Cardiac septum (tissue), 1 donor: ENCODE data around the gene MAN2B1. TPM values are rescaled to one million over a fixed set of nuclear protein-coding genes. Genes with fewer than 3 reads are reported as not detected.
"Not testable (repeated sequence)": the region's sequence is repeated elsewhere in the genome, so short reads cannot be mapped to it uniquely, and the experiment has no call there.

Experiments used
- DNase-seq: peaks from one replicate; pipeline ENCODE4 v3.0.0-alpha.2; 2020; ENCODE audit warnings: low spot score
- intact Hi-C: fragments of 100-400 bp; cut with DNase I; formaldehyde crosslinking; loops from one replicate; pipeline ENCODE4 v1.14.0; 2022
- total RNA-seq: library from RNA; stranded (reverse); fragmentation: NEBNext Ultra II Directional; extraction: Animal tissue kit (Norgen Biotek cat#: 25700); gene quantifications from one replicate; pipeline ENCODE4 v1.2.1, GENCODE V29; 2021
- donor health status: DM: no; HTN: no; CAD: no.

Gene MAN2B1
- total RNA-seq, 1 donor from 2014 or later: 20.6 TPM

DNA sequence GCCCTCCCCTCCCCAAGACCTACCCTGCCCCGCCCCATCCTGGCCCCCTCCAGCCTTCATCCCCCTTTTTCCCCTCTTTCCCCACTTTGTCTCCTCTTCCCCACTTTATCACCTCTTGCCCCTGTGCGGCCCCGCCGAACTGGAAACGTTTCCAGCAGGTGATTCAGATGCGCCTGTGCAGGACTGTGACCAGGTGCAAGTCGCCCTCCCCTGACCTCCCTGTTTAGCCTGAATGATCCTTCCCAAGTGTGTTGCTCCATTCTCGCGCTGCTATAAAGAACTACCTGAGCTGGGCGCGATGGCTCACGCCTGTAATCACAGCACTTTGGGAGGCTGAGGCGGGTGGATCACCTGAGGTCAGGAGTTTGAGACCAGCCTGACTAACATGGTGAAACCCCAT lies 29.9 kb downstream of the MAN2B1 start:
- intact Hi-C loops: no loop called here
- peak; percentile 63 for DNase-seq

DNA sequence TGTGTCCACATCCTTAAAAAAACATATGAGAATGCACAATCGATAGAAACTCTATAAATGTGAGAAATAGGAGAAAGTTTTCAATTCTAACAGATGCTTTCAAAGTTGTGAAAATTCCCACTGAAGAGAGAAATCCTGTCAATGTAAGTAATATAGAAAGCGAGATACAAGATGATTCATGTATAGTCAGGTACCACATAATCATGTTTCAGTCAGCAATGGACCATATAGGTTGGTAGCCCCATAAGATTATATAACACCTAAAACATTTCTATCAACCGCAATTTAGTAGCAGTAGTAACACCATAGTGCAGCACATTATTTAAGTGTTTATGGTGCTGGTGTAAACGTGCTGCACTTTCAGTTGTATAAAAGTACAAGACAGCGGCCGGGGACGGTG lies 37.3 kb downstream of the MAN2B1 start:
- DNase-seq: peak; percentile 27

DNA sequence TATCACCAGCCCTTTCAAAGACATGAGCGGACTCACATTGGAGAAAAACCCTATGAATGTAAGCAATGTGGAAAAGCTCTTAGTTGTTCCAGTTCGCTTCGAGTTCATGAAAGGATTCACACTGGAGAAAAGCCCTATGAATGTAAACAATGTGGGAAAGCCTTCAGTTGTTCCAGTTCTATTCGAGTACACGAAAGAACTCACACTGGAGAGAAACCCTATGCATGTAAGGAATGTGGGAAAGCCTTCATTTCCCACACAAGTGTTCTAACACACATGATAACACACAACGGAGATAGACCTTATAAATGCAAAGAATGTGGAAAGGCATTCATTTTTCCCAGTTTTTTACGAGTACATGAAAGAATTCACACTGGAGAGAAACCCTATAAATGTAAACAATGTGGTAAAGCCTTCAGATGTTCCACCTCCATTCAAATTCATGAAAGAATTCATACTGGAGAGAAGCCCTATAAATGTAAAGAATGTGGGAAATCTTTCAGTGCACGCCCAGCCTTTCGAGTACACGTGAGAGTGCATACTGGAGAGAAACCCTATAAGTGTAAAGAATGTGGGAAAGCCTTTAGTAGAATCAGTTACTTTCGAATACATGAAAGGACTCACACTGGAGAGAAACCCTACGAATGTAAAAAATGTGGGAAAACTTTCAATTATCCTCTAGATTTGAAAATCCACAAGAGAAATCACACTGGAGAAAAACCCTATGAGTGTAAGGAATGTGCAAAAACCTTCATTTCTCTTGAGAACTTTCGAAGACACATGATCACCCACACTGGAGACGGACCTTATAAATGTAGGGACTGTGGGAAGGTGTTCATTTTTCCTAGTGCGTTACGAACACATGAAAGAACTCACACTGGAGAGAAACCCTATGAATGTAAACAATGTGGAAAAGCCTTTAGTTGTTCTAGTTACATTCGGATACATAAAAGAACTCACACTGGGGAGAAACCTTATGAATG lies 38.2 kb downstream of the MAN2B1 start:
- DNase-seq: no peak
- intact Hi-C loops: no loop called here

More for the DNA sequence above, 37.3 kb downstream of the MAN2B1 start:
- intact Hi-C loops: no loop called here

DNA sequence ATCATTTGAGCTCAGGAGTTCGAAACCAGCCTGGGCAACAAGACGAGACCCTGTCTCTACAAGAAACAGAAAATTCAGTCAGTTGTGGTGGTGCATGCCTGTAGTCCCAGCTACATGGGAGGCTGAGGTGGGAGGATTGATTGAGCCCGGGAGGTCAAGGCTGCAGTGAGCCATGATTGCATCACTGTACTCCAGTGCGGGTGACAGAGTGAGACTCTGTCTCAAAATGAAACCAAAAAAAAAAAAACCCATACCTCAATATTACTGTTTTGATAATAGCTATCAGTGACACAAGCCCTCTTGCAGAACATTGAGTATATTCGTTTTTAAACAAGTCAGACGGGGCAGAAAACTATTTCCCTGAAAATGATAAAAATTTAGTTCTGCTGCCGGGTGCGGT lies 39.6 kb downstream of the MAN2B1 start:
- DNase-seq: no peak
- intact Hi-C loops: no loop called here

DNA sequence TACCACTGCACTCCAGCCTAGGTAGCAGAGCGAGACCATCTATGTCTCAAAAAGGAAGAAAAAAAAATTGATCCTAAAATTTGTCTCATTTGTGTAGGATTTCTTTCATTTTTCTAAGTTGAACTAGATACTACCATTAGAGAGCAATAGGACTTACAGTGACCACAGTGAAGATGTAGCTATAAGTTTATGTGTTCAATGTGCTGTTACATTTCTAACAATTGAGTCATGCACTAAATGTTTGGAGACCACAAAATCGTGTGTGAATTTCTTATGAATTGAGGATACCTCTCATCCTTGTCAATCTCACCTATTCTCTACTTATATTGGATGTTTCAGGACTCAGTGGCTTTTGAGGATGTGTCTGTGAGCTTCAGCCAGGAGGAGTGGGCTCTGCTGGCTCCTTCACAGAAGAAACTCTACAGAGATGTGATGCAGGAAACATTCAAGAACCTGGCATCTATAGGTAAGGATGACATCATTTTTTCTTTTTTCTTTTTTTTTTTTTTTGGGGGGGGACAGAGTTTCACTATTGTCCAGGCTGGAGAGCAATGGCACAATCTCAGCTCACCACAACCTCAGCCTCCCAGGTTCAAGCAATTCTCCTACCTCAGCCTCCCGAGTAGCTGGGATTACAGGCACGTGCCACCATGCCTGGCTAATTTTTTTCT lies 43.0 kb downstream of the MAN2B1 start:
- DNase-seq: no peak
- intact Hi-C loops: no loop called here

DNA sequence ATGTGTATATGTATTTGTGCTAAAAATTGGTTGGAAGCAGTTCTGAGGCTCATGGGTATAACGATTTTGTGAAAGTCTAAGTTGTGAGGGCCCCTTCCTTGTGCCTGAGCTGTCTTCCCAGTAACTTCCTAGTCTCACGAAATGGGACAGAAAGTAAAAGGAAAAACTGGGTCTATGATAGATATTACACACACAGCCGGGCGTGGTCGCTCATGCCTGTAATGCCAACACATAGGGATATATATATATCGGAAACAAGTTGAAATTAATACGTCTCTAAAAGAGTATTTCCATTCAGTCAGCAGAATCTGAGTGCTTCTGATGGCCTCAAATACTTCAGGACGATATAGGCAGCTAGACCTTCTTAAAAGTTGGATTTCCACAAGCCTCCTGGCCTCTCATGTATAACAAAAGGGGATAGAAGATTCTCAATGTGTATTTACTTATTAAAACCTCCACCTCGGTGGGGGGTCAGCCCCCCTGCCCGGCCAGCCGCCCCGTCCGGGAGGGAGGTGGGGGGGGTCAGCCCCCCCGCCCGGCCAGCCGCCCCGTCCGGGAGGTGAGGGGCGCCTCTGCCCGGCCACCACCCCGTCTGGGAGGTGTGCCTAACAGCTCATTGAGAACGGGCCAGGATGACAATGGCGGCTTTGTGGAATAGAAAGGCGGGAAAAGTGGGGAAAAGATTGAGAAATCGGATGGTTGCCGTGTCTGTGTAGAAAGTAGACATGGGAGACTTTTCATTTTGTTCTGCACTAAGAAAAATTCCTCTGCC lies 45.1 kb downstream of the MAN2B1 start:
- DNase-seq, intact Hi-C loops: not testable (repeated sequence)

DNA sequence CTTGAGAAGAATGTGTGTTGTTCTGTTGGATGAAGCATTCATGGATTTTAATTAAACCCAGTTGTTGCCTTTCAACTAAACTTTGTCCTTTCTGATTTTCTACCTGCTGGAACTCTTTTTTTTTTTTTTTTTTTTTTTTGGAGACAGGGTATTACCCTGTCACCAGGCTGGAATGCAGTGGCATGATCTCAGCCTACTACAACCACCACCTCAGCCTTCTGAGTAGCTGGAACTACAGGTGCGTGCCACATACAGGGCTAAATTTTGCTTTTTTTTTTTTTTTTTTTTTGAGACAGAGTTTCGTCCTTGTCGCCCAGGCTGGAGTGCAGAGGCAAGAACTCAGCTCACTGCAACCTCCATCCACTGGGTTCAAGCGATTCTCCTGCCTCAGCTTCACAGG lies 48.9 kb downstream of the MAN2B1 start:
- intact Hi-C loops: no loop called here

DNA sequence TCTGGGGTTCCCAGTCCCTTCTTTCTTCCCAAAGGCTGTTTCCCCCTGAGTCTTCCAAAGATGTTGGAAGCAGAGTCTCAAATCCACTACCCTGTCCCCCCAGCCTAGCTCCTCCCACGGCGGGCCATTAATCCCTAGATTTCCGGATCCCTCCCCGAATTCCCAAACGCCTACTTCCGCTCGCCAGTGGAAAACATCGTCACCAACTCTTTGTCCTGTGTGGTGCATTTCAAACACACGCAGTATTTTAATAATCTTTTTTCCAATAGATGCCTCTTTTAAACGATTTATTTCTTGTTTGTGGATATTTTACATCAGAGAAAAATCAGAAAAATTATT lies 55.2 kb downstream of the MAN2B1 start:
- peak; percentile 79 for DNase-seq
- intact Hi-C loops: loop anchor here (2.0 kb wide), 1 partner anchor 61 kb away; the partner anchor contains the start of gene ZNF564

More for the DNA sequence above, 48.9 kb downstream of the MAN2B1 start:
- DNase-seq: no peak

DNA sequence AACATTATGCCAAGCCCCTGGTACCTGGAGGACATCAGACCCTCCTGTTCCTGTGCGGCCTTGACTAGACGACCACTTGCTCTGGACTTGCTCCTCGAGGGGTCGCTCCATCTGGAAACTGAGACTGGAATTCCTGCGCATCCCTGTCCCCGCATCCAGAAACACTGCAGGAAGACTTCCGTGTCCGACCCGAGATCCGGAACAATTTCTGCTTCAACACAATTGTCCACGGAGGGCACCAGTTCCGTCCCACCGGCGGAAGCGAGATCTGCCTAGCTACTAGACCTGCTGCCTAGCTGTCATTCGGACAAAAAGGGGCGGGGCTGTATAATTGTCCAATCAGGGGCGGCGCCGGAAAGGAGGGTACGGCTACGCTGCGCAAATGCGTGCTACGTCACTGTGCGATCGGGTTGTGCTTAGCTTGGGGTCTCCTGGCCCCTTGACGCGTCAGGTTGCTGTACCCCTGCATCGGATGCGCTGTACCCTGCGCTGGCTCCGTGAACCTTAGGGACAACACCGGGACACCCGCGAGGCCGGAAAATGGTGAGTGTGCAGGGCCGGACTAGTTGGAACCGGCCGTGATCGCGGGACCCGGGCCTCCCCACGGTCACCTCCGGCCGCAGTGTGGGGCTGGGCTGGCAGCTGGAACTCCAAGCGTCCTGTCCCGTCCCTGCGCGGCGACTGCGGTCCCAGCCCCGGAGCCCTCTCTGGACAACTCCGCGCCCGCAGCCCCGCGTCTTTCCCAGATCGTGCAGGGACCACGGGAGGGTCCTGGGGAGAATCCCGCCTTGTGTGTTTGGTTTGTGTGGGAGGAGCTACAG lies 55.8 kb downstream of the MAN2B1 start, which contains the start of the genes ZNF490 and ZNF791:
TSS of gene ZNF490 (minus strand) at position 274 of the 821 bp plus-strand sequence. CDS start at position 141, 133 bp downstream.
TSS of gene ZNF791 (plus strand) at position 381 of the 821 bp plus-strand sequence. CDS start at position 541, 160 bp downstream.
- peak; percentile 99 for DNase-seq
- intact Hi-C loops: loop anchor here (2.0 kb wide), 1 partner anchor 60 kb away; the partner anchor contains the start of gene ZNF564

DNA sequence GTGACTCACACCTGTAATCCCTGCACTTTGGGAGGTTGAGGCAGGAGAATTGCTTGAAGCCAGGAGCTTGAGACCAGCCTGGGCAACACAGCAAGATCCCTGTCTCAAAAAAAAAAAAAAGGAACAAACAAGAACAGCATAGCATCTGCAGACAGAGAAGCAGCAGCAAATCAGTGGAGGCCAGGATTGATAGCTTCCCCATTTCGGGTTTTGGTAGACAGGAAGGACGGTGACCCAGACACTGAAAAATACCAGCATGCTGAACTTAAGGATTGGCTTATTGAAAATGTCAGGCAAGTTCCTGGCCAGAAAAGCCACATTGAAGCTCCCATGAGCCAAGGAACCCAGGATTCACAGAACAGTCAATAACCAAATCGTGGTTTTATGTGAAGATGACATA lies 58.9 kb downstream of the MAN2B1 start:
- intact Hi-C loops: no loop called here
- no peak for DNase-seq

DNA sequence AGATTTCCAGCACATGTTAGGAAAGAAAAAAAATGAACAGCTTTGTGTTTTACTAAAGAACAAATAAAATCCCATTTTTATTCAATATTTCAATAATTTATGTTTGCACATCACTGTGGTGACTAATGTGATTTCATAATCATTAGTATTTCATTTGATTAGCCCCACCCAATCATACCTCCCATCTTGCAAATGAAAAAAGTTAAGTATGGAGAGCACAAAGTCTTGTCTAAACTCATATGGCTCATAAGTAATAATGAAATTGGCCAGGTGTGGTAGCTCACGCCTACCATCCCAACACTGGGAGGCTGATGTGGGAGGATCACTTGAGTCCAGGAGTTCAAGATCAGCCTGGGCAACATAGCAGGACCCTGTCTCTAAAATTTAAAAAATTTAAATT lies 59.7 kb downstream of the MAN2B1 start:
- DNase-seq: no peak
- intact Hi-C loops: no loop called here

DNA sequence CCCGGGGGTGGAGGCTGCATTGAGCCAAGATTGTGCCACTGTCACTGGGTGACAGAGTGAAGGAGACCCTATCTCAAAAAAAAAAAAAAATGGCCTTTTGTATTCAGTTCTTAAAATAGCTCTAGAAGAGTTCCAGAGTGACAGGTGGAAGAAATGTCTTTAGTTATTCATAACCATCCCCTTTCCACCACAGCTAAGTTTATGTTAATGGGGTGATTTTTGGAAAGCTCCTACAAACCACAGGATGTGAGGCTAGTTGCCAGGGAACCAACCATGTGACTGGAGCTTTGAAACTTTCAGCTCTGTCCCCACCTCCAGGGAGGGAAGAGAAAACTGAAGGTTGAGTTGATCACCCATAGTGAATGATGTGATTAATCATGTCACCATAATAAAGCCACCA lies 62.8 kb downstream of the MAN2B1 start:
- intact Hi-C loops: no loop called here
- no peak for DNase-seq

DNA sequence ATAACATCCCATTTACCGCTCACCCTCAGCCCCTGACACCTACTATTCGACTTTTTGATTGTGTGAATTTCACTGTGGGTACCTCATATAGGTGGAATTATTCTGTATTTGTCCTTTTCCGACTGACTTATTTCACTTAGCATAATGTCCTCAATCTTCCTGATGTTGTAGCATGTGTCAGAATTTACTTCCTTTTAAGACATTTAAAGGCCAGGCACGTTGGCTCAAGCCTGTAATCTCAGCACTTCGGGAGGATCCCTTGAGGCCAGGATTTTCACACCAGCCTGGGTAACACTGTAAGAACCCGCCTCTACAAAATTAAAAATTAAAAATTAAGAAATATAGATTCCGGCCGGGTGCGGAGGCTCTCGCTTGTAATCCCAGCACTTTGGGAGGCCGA lies 68.9 kb downstream of the MAN2B1 start:
- DNase-seq: no peak
- intact Hi-C loops: no loop called here

DNA sequence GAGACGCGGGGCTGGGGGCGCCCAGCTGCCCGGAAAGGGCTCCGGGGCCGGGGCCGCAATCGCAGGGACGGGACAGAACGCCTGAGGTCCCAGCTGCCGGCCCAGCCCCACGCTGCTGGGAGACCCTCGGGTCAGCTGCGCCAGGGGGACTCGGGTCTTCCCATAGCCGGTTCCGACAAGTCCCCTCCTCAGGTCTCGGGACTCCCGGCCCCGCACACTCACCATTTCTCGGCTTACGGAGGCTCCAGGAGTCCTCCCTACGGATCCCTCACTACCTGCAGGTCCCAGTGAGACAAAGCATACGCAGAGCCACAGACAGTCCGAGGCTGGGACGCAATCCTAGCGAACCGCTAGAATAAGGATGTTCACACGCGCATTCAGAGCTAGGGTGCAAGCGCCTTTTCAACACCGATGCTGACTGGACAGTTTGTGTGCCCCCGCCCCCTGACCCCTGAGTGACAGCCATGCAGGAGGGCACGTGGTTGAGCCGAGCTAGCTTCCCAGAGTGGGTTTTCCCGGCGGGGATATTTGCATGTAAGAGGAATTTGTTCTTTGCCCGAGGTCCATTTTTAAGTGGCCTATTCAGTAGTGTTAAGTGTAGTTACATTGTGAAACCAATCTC lies 69.5 kb downstream of the MAN2B1 start:
- no peak for DNase-seq
- intact Hi-C loops: no loop called here

Other genes starting within 250 kb of the MAN2B1 start
- 2.0 TPM for gene ZNF443, start 225.7 kb downstream of the MAN2B1 start, total RNA-seq
- gene ZNF709, start 181.9 kb downstream of the MAN2B1 start, total RNA-seq: 0.94 TPM
- gene ZNF564, start 115.3 kb downstream of the MAN2B1 start, total RNA-seq: 9.3 TPM
- gene ZNF490, start 55.9 kb downstream of the MAN2B1 start, total RNA-seq: 5.1 TPM
- gene ZNF791, start 55.8 kb downstream of the MAN2B1 start, total RNA-seq: 14.8 TPM
- gene WDR83, start 65 bp upstream of the MAN2B1 start, total RNA-seq: 10.0 TPM
- gene DHPS, start 15.1 kb upstream of the MAN2B1 start, total RNA-seq: 49.0 TPM
- gene GNG14, start 21.3 kb upstream of the MAN2B1 start, total RNA-seq: not detected
- 2.2 TPM for gene FBXW9, start 29.9 kb upstream of the MAN2B1 start, total RNA-seq
- 50.4 TPM for gene TNPO2, start 57.2 kb upstream of the MAN2B1 start, total RNA-seq
- gene TRIR, start 67.9 kb upstream of the MAN2B1 start, total RNA-seq: 111 TPM
- 58.4 TPM for gene GET3, start 70.8 kb upstream of the MAN2B1 start, total RNA-seq
- gene BEST2, start 85.0 kb upstream of the MAN2B1 start, total RNA-seq: not detected
- 101 TPM for gene HOOK2, start 108.8 kb upstream of the MAN2B1 start, total RNA-seq
- gene JUNB, start 124.7 kb upstream of the MAN2B1 start, total RNA-seq: 97.7 TPM
- gene PRDX2, start 135.1 kb upstream of the MAN2B1 start, total RNA-seq: 595 TPM
- 0.94 TPM for gene THSD8, start 135.3 kb upstream of the MAN2B1 start, total RNA-seq
- 4.4 TPM for gene RNASEH2A, start 139.8 kb upstream of the MAN2B1 start, total RNA-seq
- not detected for gene RTBDN, start 167.8 kb upstream of the MAN2B1 start, total RNA-seq
- 0.65 TPM for gene MAST1, start 171.8 kb upstream of the MAN2B1 start, total RNA-seq
- 21.3 TPM for gene DNASE2, start 214.7 kb upstream of the MAN2B1 start, total RNA-seq
- gene KLF1, start 220.5 kb upstream of the MAN2B1 start, total RNA-seq: 0.38 TPM
- gene GCDH, start 224.4 kb upstream of the MAN2B1 start, total RNA-seq: 33.2 TPM